GM12878 (cell line): ENCODE measurements around the gene MBD5. TPM values are rescaled to one million over a fixed set of nuclear protein-coding genes. Genes with fewer than 3 reads are reported as not detected.
A peak's percentile ranks its signal among the peaks of the same experiment; 100 is the strongest.

ENCODE experiments used
- BCL3 ChIP-seq: IDR thresholded peaks from 2 replicates; pipeline ENCODE4 v1.6.1; 2011; ENCODE audit warnings: borderline replicate concordance, low read depth, mild to moderate bottlenecking, moderate library complexity, low read length; ENCODE audit not compliant: insufficient read depth, poor library complexity, severe bottlenecking
- BMI1 ChIP-seq: fragments of 450-650 bp; IDR thresholded peaks from 2 replicates; pipeline ENCODE4 v1.6.1; 2016; ENCODE audit warnings: mild to moderate bottlenecking, moderate library complexity, borderline replicate concordance
- CBX5 ChIP-seq: sonication (generic); IDR thresholded peaks from 2 replicates; pipeline ENCODE4 v1.6.1; 2016; ENCODE audit warnings: low read depth, moderate library complexity, mild to moderate bottlenecking, inconsistent platforms
- CREB1 ChIP-seq: IDR thresholded peaks from 2 replicates; pipeline ENCODE4 v1.6.1; 2012; ENCODE audit warnings: low read depth, mild to moderate bottlenecking, inconsistent platforms
- ESRRA ChIP-seq: IDR thresholded peaks from 2 replicates; pipeline ENCODE4 v1.6.1; 2012; ENCODE audit warnings: mild to moderate bottlenecking, low read length, improper control_type of control experiment
- ETV6 ChIP-seq, 2 experiments: fragments of 450-650 bp in 1 of 2; IDR thresholded peaks in 1 of 2; conservative IDR thresholded peaks in 1 of 2; 2 replicates each; pipeline ENCODE4 v1.6.1; 2014; ENCODE audit warnings: antibody characterized with exemption in 1 of 2, borderline replicate concordance in 1 of 2, low read depth in 1 of 2, mild to moderate bottlenecking in 1 of 2, moderate library complexity in 1 of 2
- IKZF2 ChIP-seq, 2 experiments: fragments of 450-650 bp; IDR thresholded peaks; 2 replicates each; pipeline ENCODE4 v1.6.1; 2017; ENCODE audit warnings: mild to moderate bottlenecking in 2 of 2, moderate library complexity in 2 of 2
- IRF4 ChIP-seq: IDR thresholded peaks from 2 replicates; pipeline ENCODE4 v1.6.1; 2011; ENCODE audit warnings: low read depth, low read length
- MEF2A ChIP-seq: IDR thresholded peaks from 2 replicates; pipeline ENCODE4 v1.6.1; 2011; ENCODE audit warnings: low read depth, mild to moderate bottlenecking, low read length, moderate library complexity; ENCODE audit not compliant: insufficient read depth
- MEF2B ChIP-seq: fragments of 450-650 bp; IDR thresholded peaks from 2 replicates; pipeline ENCODE4 v1.6.1; 2018; ENCODE audit warnings: mild to moderate bottlenecking, moderate library complexity; ENCODE audit not compliant: partially characterized antibody, poor library complexity, severe bottlenecking
- MLLT1 ChIP-seq: fragments of 450-650 bp; IDR thresholded peaks from 2 replicates; pipeline ENCODE4 v1.6.1; 2016; ENCODE audit warnings: mild to moderate bottlenecking
- MYC ChIP-seq: IDR thresholded peaks from 2 replicates; pipeline ENCODE4 v1.6.1; 2011; ENCODE audit warnings: mild to moderate bottlenecking, low read length, moderate library complexity, inconsistent platforms; ENCODE audit not compliant: insufficient read depth, insufficient replicate concordance, insufficient read length, severe bottlenecking
- NFXL1 ChIP-seq: fragments of 450-650 bp; IDR thresholded peaks from 2 replicates; pipeline ENCODE4 v1.6.1; 2017; ENCODE audit warnings: antibody characterized with exemption, mild to moderate bottlenecking, borderline replicate concordance
- PKNOX1 ChIP-seq: fragments of 450-650 bp; IDR thresholded peaks from 2 replicates; pipeline ENCODE4 v1.6.1; 2016; ENCODE audit warnings: mild to moderate bottlenecking
- RUNX3 ChIP-seq: IDR thresholded peaks from 2 replicates; pipeline ENCODE4 v1.6.1; 2012; ENCODE audit warnings: low read length, inconsistent platforms
- SMAD1 ChIP-seq: fragments of 450-650 bp; IDR thresholded peaks from 2 replicates; pipeline ENCODE4 v1.6.1; 2018; ENCODE audit warnings: mild to moderate bottlenecking, low read depth; ENCODE audit not compliant: partially characterized antibody
- ZNF24 ChIP-seq: fragments of 450-650 bp; IDR thresholded peaks from 2 replicates; pipeline ENCODE4 v1.6.1; 2017; ENCODE audit warnings: antibody characterized with exemption, mild to moderate bottlenecking
- polyA plus RNA-seq, 11 experiments: library from polyadenylated mRNA; depleted of rRNA in 4 of 11; unstranded in 6 of 11; stranded (reverse) in 5 of 11; fragments of >200 nt; fragmentation: Nextera tagmentation in 4 of 11; fragmentation: Illumina TruSeq in 1 of 11; extraction: Ambion mirVana in 4 of 11; extraction: Trizol in 1 of 11; gene quantifications; 1 replicate in 1 of 11; 2 replicates in 10 of 11; pipeline versions ENCODE4 v1.2.1 to v1.2.3, GENCODE V29; 2011 to 2016; ENCODE audit warnings: inconsistent platforms in 2 of 11, missing spikeins in 2 of 11, low read depth in 1 of 11
- total RNA-seq, 4 experiments: library from RNA; depleted of rRNA in 3 of 4; stranded (reverse); fragments of >200 nt in 3 of 4; fragmentation: Illumina TruSeq in 1 of 4; extraction: Trizol in 1 of 4; gene quantifications; 2 replicates each; pipeline versions ENCODE4 v1.2.1 to v1.2.3, GENCODE V29; 2013 to 2021
- TF ChIP-seq, protein P1 (sequence below): fragments of 450-650 bp; IDR thresholded peaks from 2 replicates; pipeline ENCODE4 v1.6.1; 2017; ENCODE audit warnings: mild to moderate bottlenecking, moderate library complexity

MBD5 gene
- total and polyA plus RNA-seq, 10 of the 15 experiments (the other 5 are each of a cell fraction or from before 2014, with no cell fraction given) = 7.4 to 58.0 (median 21.2) TPM

DNA sequence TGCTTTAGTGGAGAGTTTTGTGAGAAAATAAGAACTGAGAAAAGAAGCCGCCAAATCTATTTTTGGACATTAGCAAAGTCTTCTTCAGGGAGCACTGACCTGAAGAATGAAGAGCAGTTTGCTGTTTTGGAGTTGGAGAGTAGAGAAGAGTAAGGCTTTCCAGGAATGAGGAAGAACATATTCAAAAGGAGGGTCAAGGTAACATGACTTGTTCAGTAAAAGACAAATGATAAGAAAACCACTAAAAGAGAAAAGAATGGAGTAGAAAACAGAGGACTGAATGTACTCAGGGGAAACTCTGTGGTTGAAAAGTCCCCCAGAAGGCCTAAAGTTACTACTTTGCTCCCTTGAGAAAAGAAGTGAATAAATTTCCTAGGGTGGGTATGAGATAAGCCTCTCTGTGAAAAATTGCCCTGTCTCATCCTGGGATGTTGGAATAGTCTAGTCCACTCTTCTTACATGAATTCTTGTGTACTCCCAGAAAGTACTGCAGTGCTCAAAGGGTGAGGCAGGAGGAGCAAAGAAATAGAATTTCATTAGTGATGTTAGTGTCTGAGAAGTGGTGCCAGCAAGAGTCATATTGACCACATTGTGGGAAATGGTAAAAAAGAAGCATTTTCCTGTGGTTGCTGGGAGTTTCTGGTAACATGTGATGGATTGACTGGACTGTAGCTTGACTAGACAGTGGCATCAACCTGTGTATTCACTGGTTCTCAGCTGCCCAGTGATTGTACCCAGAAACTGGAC lies 27.8 kb downstream of the MBD5 start (continued):
- TF ChIP-seq, protein P1, sequence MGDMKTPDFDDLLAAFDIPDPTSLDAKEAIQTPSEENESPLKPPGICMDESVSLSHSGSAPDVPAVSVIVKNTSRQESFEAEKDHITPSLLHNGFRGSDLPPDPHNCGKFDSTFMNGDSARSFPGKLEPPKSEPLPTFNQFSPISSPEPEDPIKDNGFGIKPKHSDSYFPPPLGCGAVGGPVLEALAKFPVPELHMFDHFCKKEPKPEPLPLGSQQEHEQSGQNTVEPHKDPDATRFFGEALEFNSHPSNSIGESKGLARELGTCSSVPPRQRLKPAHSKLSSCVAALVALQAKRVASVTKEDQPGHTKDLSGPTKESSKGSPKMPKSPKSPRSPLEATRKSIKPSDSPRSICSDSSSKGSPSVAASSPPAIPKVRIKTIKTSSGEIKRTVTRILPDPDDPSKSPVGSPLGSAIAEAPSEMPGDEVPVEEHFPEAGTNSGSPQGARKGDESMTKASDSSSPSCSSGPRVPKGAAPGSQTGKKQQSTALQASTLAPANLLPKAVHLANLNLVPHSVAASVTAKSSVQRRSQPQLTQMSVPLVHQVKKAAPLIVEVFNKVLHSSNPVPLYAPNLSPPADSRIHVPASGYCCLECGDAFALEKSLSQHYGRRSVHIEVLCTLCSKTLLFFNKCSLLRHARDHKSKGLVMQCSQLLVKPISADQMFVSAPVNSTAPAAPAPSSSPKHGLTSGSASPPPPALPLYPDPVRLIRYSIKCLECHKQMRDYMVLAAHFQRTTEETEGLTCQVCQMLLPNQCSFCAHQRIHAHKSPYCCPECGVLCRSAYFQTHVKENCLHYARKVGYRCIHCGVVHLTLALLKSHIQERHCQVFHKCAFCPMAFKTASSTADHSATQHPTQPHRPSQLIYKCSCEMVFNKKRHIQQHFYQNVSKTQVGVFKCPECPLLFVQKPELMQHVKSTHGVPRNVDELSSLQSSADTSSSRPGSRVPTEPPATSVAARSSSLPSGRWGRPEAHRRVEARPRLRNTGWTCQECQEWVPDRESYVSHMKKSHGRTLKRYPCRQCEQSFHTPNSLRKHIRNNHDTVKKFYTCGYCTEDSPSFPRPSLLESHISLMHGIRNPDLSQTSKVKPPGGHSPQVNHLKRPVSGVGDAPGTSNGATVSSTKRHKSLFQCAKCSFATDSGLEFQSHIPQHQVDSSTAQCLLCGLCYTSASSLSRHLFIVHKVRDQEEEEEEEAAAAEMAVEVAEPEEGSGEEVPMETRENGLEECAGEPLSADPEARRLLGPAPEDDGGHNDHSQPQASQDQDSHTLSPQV = peak; percentile 17; the same call in 1 of the 2 replicates
- TF ChIP-seq CREB1 = 0 out of 2 replicates have a peak, but pooled peaks have one; percentile 7
- TF ChIP-seq MEF2B = peak; percentile 99
- peak; percentile 81 for TF ChIP-seq IRF4
- TF ChIP-seq SMAD1 = peak; percentile 65
- TF ChIP-seq RUNX3 = peak; percentile 97
- TF ChIP-seq CBX5 = peak; percentile 63; the same call in 1 of the 2 replicates
- TF ChIP-seq ESRRA = no peak
- TF ChIP-seq PKNOX1 = peak; percentile 58; the same call in 1 of the 2 replicates
- TF ChIP-seq BMI1 = peak; percentile 49; the same call in 1 of the 2 replicates
- peak in 1 of 2 experiments; percentile 60; a peak in 1 of 4 replicates for TF ChIP-seq ETV6 (conservative IDR thresholded peaks at IDR 0.05 in 1 of 2, IDR thresholded peaks at IDR 0.05 in 1 of 2; ENCODE audit: borderline replicate concordance in 1 of 2, low read depth in 1 of 2)
- TF ChIP-seq MEF2A = peak; percentile 94
- TF ChIP-seq MYC = no peak
- peak; percentile 96 for TF ChIP-seq NFXL1
- TF ChIP-seq IKZF2 (IDR thresholded peaks at IDR 0.05) = peak; percentile 94 to 95
- TF ChIP-seq MLLT1 = peak; percentile 91
- TF ChIP-seq BCL3 = peak; percentile 86
- peak; percentile 16 for TF ChIP-seq ZNF24
